ENCODE measurements around the gene PDP2.

DNA sequence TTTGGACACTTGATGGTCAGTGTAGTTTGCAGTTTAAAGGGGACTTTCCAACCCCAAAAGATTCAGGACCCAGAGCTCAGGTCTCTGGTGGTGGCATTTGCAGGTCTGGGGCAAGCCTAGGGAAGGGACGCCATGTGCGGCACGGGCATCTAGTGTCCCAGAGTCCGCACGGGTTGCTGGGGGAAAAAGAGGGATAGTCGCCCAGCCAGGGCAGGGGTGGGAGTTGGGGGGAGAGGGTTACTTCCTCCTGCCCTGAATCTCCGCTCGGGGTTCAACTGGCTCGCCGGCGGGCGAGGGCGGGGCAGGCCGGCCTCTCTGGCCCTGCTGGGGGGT lies 36.3 kb upstream of the PDP2 start:
- TF ChIP-seq, protein P1, sequence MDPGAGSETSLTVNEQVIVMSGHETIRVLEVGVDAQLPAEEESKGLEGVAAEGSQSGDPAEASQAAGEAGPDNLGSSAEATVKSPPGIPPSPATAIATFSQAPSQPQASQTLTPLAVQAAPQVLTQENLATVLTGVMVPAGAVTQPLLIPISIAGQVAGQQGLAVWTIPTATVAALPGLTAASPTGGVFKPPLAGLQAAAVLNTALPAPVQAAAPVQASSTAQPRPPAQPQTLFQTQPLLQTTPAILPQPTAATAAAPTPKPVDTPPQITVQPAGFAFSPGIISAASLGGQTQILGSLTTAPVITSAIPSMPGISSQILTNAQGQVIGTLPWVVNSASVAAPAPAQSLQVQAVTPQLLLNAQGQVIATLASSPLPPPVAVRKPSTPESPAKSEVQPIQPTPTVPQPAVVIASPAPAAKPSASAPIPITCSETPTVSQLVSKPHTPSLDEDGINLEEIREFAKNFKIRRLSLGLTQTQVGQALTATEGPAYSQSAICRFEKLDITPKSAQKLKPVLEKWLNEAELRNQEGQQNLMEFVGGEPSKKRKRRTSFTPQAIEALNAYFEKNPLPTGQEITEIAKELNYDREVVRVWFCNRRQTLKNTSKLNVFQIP (CRISPR knock-in tag; IDR thresholded peaks at IDR 0.05; ENCODE audit: borderline replicate concordance, low read depth) = no peak
- TF ChIP-seq ZFP30 (CRISPR knock-in tag; IDR thresholded peaks at IDR 0.05) (no peak), TCF4 (CRISPR knock-in tag; IDR thresholded peaks at IDR 0.05; ENCODE audit: borderline replicate concordance) (no peak), ZFP3 (CRISPR knock-in tag; IDR thresholded peaks at IDR 0.05) (no peak), ARNTL (CRISPR knock-in tag; IDR thresholded peaks at IDR 0.05; ENCODE audit: borderline replicate concordance, low read depth) (no peak), ISL1 (CRISPR knock-in tag; IDR thresholded peaks at IDR 0.05) (no peak), ZC3H10 (CRISPR knock-in tag; IDR thresholded peaks at IDR 0.05) (no peak), BACH2 (CRISPR knock-in tag; IDR thresholded peaks at IDR 0.05; ENCODE audit: borderline replicate concordance) (no peak)

Measured in SK-N-SH treated with all-trans-retinoic acid at 6 μM for 48 hours (cell line).